ENCODE data around the gene SLC35B3. TPM values are rescaled to one million over a fixed set of nuclear protein-coding genes. Genes with fewer than 3 reads are reported as not detected.
A peak's percentile ranks its signal among the peaks of the same experiment; 100 is the strongest.

Gene SLC35B3
- total and polyA plus RNA-seq, 9 of the 15 experiments (the other 6 are each of a cell fraction or from before 2014, with no cell fraction given) = 7.6 to 19.1 (median 11.3) TPM

DNA sequence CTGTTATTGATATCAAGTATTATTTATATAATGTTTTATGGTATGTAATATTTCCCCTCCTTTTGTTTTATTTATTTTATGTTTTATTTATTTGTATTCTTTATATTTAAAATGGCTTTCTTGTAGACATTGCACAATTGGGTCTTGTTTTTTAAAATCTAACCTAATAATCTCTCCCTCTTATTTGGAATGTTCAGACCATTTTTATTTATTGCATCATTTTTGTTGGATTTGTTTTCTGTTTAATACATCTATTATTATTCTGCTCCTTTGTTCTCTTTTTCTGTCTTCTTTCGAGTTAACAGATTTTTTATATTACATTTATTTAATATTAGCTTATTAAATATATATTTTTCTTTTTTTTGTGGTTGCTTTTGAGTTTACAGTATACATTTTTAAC lies 43.1 kb upstream of the SLC35B3 start:
- H3K36me3 ChIP-seq (ENCODE audit: control insufficient read depth, insufficient read depth, low read length) = no peaks in the 10 kb centered on the region
- no peak overlapping the region for H3K4me3 ChIP-seq
- in situ Hi-C loops (cut with MboI) = no loop called here
- no peak for FAIRE-seq
- TF ChIP-seq RHOXF2B (CRISPR knock-in tag; conservative IDR thresholded peaks at IDR 0.05) = no peak
- TF ChIP-seq, protein P1, sequence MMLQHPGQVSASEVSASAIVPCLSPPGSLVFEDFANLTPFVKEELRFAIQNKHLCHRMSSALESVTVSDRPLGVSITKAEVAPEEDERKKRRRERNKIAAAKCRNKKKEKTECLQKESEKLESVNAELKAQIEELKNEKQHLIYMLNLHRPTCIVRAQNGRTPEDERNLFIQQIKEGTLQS (IDR thresholded peaks at IDR 0.05) = peak; percentile 39; the same call in 1 of the 2 replicates
- TF ChIP-seq, protein P1 (CRISPR knock-in tag; conservative IDR thresholded peaks at IDR 0.05) = no peak
- TF ChIP-seq CEBPG (CRISPR knock-in tag; IDR thresholded peaks at IDR 0.05) = no peak
- TF ChIP-seq CEBPG (tag; conservative IDR thresholded peaks at IDR 0.05 in 1 of 2, IDR thresholded peaks at IDR 0.05 in 1 of 2) = peak in 1 of 2 experiments; percentile 83; a peak in 2 of 4 replicates
- H3K9me1 ChIP-seq (ENCODE audit: control insufficient read depth, insufficient read depth, low read length) = no peaks in the 10 kb centered on the region
- H3K4me2 ChIP-seq (ENCODE audit: insufficient read depth, low read length) = no peak overlapping the region
- no peaks in the 10 kb centered on the region for H3K27me3 ChIP-seq (ENCODE audit: control insufficient read depth in 2 of 2, insufficient read depth in 2 of 2, low read length in 2 of 2)
- no peak for ATAC-seq
- intact Hi-C loops (cut with micrococcal nuclease) = no loop called here
- no peak for DNase-seq (ENCODE audit: extremely low read depth in 1 of 4, low spot score in 3 of 4)
- H3K9me3 ChIP-seq (replicated peaks; ENCODE audit: control insufficient read depth, insufficient read depth, low read depth, low read length) = no peaks in the 10 kb centered on the region
- no peaks in the 10 kb centered on the region for H3K79me2 ChIP-seq (ENCODE audit: control insufficient read depth, insufficient read depth, low read length)
- no peaks in the 10 kb centered on the region for H3K4me1 ChIP-seq (replicated peaks in 1 of 2; ENCODE audit: control insufficient read depth in 2 of 2, insufficient read depth in 2 of 2, low read length in 2 of 2)
- H2AFZ ChIP-seq (ENCODE audit: low read depth, low read length) = no peak overlapping the region
- ChIA-PET CTCF (ENCODE audit: low intra/inter-chr PET ratio) (no interaction called here), POLR2A (no interaction called here)
- BruUV-seq (replicated peaks) = no TSS peak
- no peak overlapping the region for H3K27ac ChIP-seq (ENCODE audit: extremely low read depth, low read depth, low read length)
- no peak overlapping the region for H3K9ac ChIP-seq (ENCODE audit: insufficient read depth in 1 of 2, low read depth in 2 of 2, low read length in 2 of 2)
- whole genome bisulfite sequencing (ENCODE audit: insufficient coverage, low coverage, missing lambda C conversion rate) = 0% methylated on average over 1 of the region's 1 CpG
- no peaks in the 10 kb centered on the region for H4K20me1 ChIP-seq (replicated peaks; ENCODE audit: control insufficient read depth, insufficient read depth, low read length)

- DNase-seq (ENCODE audit: extremely low read depth in 1 of 4, low spot score in 3 of 4) (no peak), ATAC-seq (no peak), FAIRE-seq (no peak)
- Histone ChIP-seq H4K20me1 (replicated peaks; ENCODE audit: control insufficient read depth, insufficient read depth, low read length) (no peaks in the 10 kb centered on the region), H3K9me1 (ENCODE audit: control insufficient read depth, insufficient read depth, low read length) (no peaks in the 10 kb centered on the region), H3K27me3 (ENCODE audit: control insufficient read depth in 2 of 2, insufficient read depth in 2 of 2, low read length in 2 of 2) (no peaks in the 10 kb centered on the region), H3K27ac (ENCODE audit: extremely low read depth, low read depth, low read length) (no peak overlapping the region), H3K9ac (ENCODE audit: insufficient read depth in 1 of 2, low read depth in 2 of 2, low read length in 2 of 2) (no peak overlapping the region), H2AFZ (ENCODE audit: low read depth, low read length) (no peak overlapping the region), H3K79me2 (ENCODE audit: control insufficient read depth, insufficient read depth, low read length) (no peaks in the 10 kb centered on the region), H3K4me3 (no peak overlapping the region), H3K36me3 (ENCODE audit: control insufficient read depth, insufficient read depth, low read length) (no peaks in the 10 kb centered on the region), H3K4me1 (replicated peaks in 1 of 2; ENCODE audit: control insufficient read depth in 2 of 2, insufficient read depth in 2 of 2, low read length in 2 of 2) (no peaks in the 10 kb centered on the region), H3K9me3 (replicated peaks; ENCODE audit: control insufficient read depth, insufficient read depth, low read depth, low read length) (no peaks in the 10 kb centered on the region), H3K4me2 (ENCODE audit: insufficient read depth, low read length) (no peak overlapping the region)
- BruUV-seq (replicated peaks) = no TSS peak
- ChIA-PET POLR2A (no interaction called here), CTCF (ENCODE audit: low intra/inter-chr PET ratio) (no interaction called here)
- in situ Hi-C loops (cut with MboI) (no loop called here), intact Hi-C loops (cut with micrococcal nuclease) (no loop called here)
- whole genome bisulfite sequencing (ENCODE audit: insufficient coverage, low coverage, missing lambda C conversion rate) = 0% methylated on average over 1 of the region's 1 CpG
- no peak for TF ChIP-seq LCOR (CRISPR knock-in tag; IDR thresholded peaks at IDR 0.05)
- TF ChIP-seq, protein P2, sequence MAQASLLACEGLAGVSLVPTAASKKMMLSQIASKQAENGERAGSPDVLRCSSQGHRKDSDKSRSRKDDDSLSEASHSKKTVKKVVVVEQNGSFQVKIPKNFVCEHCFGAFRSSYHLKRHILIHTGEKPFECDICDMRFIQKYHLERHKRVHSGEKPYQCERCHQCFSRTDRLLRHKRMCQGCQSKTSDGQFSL (CRISPR knock-in tag; IDR thresholded peaks at IDR 0.05) = no peak
- TF ChIP-seq, protein P2 (tag; IDR thresholded peaks at IDR 0.05) = no peak
- TF ChIP-seq, protein P3, sequence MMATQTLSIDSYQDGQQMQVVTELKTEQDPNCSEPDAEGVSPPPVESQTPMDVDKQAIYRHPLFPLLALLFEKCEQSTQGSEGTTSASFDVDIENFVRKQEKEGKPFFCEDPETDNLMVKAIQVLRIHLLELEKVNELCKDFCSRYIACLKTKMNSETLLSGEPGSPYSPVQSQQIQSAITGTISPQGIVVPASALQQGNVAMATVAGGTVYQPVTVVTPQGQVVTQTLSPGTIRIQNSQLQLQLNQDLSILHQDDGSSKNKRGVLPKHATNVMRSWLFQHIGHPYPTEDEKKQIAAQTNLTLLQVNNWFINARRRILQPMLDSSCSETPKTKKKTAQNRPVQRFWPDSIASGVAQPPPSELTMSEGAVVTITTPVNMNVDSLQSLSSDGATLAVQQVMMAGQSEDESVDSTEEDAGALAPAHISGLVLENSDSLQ (IDR thresholded peaks at IDR 0.05) = no peak
- no peak for TF ChIP-seq ZSCAN32 (CRISPR knock-in tag; IDR thresholded peaks at IDR 0.05)
- TF ChIP-seq RUNX1 (IDR thresholded peaks at IDR 0.05; ENCODE audit: low read depth) = no peak
These were observed 41.3 kb upstream of the SLC35B3 start for GRCh38 chr6:8476656-8477055.

Measured in K562 (cell line).